ENCODE results near the gene SLAMF6. TPM values are rescaled to one million over a fixed set of nuclear protein-coding genes. Genes with fewer than 3 reads are reported as not detected.

The SLAMF6 gene
- total RNA-seq = not detected in 2 replicates

DNA sequence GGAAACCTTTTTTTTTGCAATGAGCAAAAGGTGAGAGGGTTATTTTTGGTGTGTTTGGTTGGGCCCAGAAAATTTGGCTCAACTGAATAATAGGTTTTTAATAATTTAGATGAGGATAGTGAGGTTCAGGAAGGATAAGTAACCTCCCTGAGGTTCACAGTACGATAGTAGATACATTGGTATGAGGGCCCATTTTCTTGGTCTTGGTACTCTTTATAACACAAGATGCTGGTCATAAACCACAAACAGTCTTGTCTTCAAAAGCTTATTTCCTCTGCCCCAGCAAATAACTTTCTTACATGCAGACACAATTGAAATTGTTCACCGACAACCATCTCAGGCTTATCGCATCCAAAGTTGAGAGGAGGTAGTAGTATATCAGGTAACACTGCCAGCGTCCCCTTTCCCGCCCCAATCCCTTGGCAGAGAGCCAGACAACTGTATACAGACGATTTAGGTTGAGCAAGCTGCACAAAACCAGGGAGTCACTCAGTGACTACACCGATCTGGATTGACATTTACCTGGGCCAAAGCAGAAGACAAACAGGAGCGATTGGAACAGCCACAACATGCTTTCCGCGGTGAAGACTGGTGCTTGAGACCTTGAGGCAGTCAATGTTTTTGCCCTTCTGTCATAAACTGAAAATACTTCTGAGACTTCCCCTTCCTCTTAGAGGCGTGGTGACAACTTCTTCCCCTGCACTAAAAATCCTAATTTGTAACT is at the start of gene SLAMF6:
Gene SLAMF6, minus strand, starts transcription at position 634 of the 724 bp plus-strand sequence. Its CDS starts 63 bp downstream, at position 571.

Other genes with a start within 250 kb of the SLAMF6 start
- 62.0 and 86.7 TPM in 2 replicates for gene PEX19, start 238.1 kb downstream of the SLAMF6 start, total RNA-seq
- gene COPA, start 180.0 kb downstream of the SLAMF6 start, total RNA-seq = 337 and 425 TPM in 2 replicates
- gene NCSTN, start 179.9 kb downstream of the SLAMF6 start, total RNA-seq = 113 and 187 TPM in 2 replicates
- not detected in 2 replicates for gene NHLH1, start 156.2 kb downstream of the SLAMF6 start, total RNA-seq
- under 0.01 TPM in 1 of 2 replicates, not detected in the other for gene VANGL2, start 122.7 kb downstream of the SLAMF6 start, total RNA-seq
- not detected in 2 replicates for gene CD84, start 56.2 kb upstream of the SLAMF6 start, total RNA-seq
- gene SLAMF1, start 123.8 kb upstream of the SLAMF6 start, total RNA-seq = not detected in 2 replicates
- not detected in 2 replicates for gene CD48, start 188.6 kb upstream of the SLAMF6 start, total RNA-seq
- gene SLAMF7, start 216.0 kb upstream of the SLAMF6 start, total RNA-seq = not detected in 2 replicates

Measured in smooth muscle cell of trachea (primary cell).